DND-41 (cell line): Measurements from ENCODE around the gene DHRSX.

ENCODE experiments used
- EZH2 ChIP-seq: IDR thresholded peaks from 3 replicates; pipeline ENCODE4 v1.6.1; 2012; ENCODE audit warnings: borderline replicate concordance, low read depth, mild to moderate bottlenecking, moderate library complexity, low read length, inconsistent platforms; ENCODE audit not compliant: severe bottlenecking
- TF ChIP-seq, protein P1 (sequence below): IDR thresholded peaks from 2 replicates; pipeline ENCODE4 v1.5.1; 2012; ENCODE audit warnings: borderline replicate concordance, low read length, moderate library complexity, mild to moderate bottlenecking; ENCODE audit not compliant: poor library complexity, severe bottlenecking; ENCODE audit errors: extremely low read depth

DNA sequence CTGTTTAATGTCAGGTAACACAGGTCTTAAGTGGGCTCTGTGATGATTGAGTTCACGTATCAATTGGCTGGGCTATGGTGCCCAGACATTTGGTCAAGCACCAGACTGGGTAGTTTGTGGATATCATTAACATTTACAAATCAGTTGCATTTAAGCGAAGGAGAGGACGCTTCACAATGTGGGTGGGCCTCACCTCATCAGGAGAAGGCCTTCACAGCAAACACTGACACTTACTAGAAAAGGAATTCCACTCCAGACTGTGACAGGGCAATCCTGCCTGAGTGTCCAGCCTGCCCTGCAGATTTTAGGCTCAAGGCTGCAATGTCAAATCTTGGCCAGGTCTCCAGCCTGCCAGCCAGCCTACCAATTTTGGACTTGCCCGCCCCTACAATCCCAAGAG, 270.3 kb downstream of the DHRSX start:
- TF ChIP-seq, protein P1, sequence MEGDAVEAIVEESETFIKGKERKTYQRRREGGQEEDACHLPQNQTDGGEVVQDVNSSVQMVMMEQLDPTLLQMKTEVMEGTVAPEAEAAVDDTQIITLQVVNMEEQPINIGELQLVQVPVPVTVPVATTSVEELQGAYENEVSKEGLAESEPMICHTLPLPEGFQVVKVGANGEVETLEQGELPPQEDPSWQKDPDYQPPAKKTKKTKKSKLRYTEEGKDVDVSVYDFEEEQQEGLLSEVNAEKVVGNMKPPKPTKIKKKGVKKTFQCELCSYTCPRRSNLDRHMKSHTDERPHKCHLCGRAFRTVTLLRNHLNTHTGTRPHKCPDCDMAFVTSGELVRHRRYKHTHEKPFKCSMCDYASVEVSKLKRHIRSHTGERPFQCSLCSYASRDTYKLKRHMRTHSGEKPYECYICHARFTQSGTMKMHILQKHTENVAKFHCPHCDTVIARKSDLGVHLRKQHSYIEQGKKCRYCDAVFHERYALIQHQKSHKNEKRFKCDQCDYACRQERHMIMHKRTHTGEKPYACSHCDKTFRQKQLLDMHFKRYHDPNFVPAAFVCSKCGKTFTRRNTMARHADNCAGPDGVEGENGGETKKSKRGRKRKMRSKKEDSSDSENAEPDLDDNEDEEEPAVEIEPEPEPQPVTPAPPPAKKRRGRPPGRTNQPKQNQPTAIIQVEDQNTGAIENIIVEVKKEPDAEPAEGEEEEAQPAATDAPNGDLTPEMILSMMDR: no peak
- TF ChIP-seq EZH2: no peak
